Measurements from ENCODE around the gene VWA7.

VWA7 gene

GRCh38 chr6:31750411-31751022 is 26.6 kb downstream of the VWA7 start:
- no peak for DNase-seq (ENCODE audit: low read depth)

GRCh38 chr6:31749301-31750036 is 27.7 kb downstream of the VWA7 start:
- no peak for DNase-seq (ENCODE audit: low read depth)

GRCh38 chr6:31744422-31744821 is 32.7 kb downstream of the VWA7 start:
- no peak for DNase-seq (ENCODE audit: low read depth)

- no peak for DNase-seq (ENCODE audit: low read depth)
Observed at GRCh38 chr6:31742894-31743293, 34.2 kb downstream of the VWA7 start.

- DNase-seq (ENCODE audit: low read depth) = no peak
Observed at GRCh38 chr6:31741815-31742214, 35.3 kb downstream of the VWA7 start.

GRCh38 chr6:31740397-31741223 is 36.5 kb downstream of the VWA7 start:
- DNase-seq (ENCODE audit: low read depth) = no peak

- peak; percentile 94 for DNase-seq (ENCODE audit: low read depth)
Observed at GRCh38 chr6:31739639-31740396, 37.3 kb downstream of the VWA7 start, which contains the start of gene MSH5. Gene MSH5 (plus strand): TSS chr6:31740005. CDS start chr6:31740467, 462 bp downstream.

- no peak for DNase-seq (ENCODE audit: low read depth)
Observed at GRCh38 chr6:31737991-31738979, 38.8 kb downstream of the VWA7 start.

GRCh38 chr6:31737315-31737990 is 39.7 kb downstream of the VWA7 start:
- DNase-seq (ENCODE audit: low read depth) = no peak

GRCh38 chr6:31736768-31737314 is 40.3 kb downstream of the VWA7 start:
- DNase-seq (ENCODE audit: low read depth) = no peak

GRCh38 chr6:31736021-31736767 is 40.9 kb downstream of the VWA7 start, which contains the start of gene CLIC1:
Gene CLIC1 (minus strand): TSS chr6:31736530. CDS start chr6:31736300, 230 bp downstream.
- DNase-seq (ENCODE audit: low read depth) = peak; percentile 58

- DNase-seq (ENCODE audit: low read depth) = no peak
Observed at GRCh38 chr6:31734821-31735406, 42.2 kb downstream of the VWA7 start.

- no peak for DNase-seq (ENCODE audit: low read depth)
Observed at GRCh38 chr6:31734247-31734820, 42.8 kb downstream of the VWA7 start.

- DNase-seq (ENCODE audit: low read depth) = no peak
Observed at GRCh38 chr6:31733734-31734133, 43.4 kb downstream of the VWA7 start.

- DNase-seq (ENCODE audit: low read depth) = no peak
Observed at GRCh38 chr6:31732029-31732428, 45.1 kb downstream of the VWA7 start.

- no peak for DNase-seq (ENCODE audit: low read depth)
Observed at GRCh38 chr6:31730631-31731086, 46.5 kb downstream of the VWA7 start.

- peak; percentile 48 for DNase-seq (ENCODE audit: low read depth)
Observed at GRCh38 chr6:31729979-31730630, 47.0 kb downstream of the VWA7 start.
